ENCODE results near the gene PBX1. TPM values are rescaled to one million over a fixed set of nuclear protein-coding genes. Genes with fewer than 3 reads are reported as not detected.

PBX1 gene
- total RNA-seq, 2 experiments from 2014 or later, result 0.17 TPM

DNA sequence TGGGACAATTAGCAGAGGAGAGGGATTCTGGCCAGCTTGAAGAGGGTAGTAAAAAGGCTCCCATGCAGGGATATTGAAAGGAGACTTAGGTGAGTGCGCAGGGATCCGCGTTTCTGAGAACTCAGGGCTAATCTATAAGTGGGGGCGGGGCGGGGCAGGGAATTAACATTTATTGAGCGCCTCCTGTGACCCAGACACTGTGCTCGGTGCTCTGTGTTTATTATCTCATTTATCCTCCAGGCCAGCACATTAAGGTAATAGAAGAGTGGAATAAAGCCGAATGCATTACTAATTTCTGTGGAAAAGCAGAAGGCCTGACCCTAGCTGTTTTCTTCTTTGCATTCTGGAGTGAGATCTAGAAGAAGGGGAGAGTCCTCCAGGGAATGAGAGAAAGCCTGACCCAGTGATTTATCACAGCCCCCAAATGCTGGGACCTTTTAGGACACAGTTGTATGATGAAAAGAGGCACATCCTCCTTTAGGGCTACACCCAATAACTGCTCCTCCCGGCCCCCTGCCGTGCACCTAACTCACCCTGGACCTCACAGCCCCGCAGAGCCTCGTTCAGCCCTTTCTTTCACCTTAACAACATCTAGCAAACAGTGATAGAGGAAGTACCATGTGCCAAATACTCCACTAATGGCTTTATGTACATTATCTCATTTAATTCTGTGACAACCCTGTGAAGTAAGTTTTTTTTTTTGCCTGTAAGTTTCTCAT, 317.6 kb downstream of the PBX1 start:
- no peak for DNase-seq
- no peak overlapping the region for H3K4me3 Mint-ChIP-seq
- H3K27me3 Mint-ChIP-seq, result peaks cover 3% of the 10 kb centered on the region
- CTCF ChIA-PET, result no interaction called here
- no peaks in the 10 kb centered on the region for H3K4me1 Mint-ChIP-seq (ENCODE audit: low read depth)
- POLR2A ChIA-PET, result no interaction called here
- peaks cover 2% of the 10 kb centered on the region for H3K9me3 Mint-ChIP-seq
- no peaks in the 10 kb centered on the region for H3K36me3 Mint-ChIP-seq
- no peak overlapping the region for H3K27ac Mint-ChIP-seq
- intact Hi-C loops (cut with micrococcal nuclease), result no loop called here

DNA sequence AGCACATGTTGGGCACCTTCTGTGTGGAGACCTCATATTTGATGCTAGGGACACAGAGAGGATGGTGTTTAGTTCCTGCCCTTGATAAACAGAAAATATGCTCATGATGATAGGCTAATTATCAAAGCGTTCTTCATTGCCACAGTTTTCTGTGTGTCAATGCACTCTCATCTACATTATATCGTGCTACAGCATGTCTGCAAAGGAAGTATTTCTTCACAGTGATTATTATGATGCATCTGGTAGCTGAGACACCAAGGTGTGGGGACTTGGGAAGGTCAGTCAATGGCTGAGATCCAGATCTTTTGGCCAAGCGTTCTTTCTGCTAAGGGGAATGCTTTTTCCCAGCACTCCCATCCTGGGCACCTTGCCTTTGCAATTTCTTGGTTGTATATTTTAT, 321.2 kb downstream of the PBX1 start:
- DNase-seq, result no peak
- ChIA-PET CTCF (no interaction called here), POLR2A (no interaction called here)
- H3K27me3 Mint-ChIP-seq, result peaks cover 2% of the 10 kb centered on the region
- intact Hi-C loops (cut with micrococcal nuclease), result no loop called here
- H3K4me3 Mint-ChIP-seq, result no peak overlapping the region
- no peaks in the 10 kb centered on the region for H3K9me3 Mint-ChIP-seq
- H3K27ac Mint-ChIP-seq, result no peak overlapping the region
- no peaks in the 10 kb centered on the region for H3K4me1 Mint-ChIP-seq (ENCODE audit: low read depth)
- no peaks in the 10 kb centered on the region for H3K36me3 Mint-ChIP-seq

DNA sequence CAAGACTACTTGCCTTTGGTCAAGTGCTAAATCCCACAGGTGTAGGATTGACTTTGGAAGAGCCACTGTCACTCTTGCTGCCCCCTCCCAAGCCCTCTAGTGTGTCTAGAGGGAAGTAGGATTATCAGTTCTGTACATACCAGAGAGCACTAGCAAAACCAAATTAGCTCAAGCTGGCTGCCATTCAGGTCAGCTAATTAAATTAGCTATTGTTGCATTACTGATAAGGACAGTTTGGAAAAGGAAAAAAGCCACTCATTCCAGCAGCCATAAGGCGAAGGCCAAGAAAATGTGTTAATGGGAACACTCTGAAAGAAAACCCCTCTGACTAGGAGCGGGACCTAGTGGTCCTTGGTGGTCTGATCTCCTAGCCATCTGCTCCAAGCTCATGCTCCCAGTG, 321.7 kb downstream of the PBX1 start:
- DNase-seq, result no peak
- H3K9me3 Mint-ChIP-seq, result no peaks in the 10 kb centered on the region
- H3K4me3 Mint-ChIP-seq, result no peak overlapping the region
- H3K4me1 Mint-ChIP-seq (ENCODE audit: low read depth), result no peaks in the 10 kb centered on the region
- ChIA-PET POLR2A (no interaction called here), CTCF (no interaction called here)
- intact Hi-C loops (cut with micrococcal nuclease), result no loop called here
- H3K27me3 Mint-ChIP-seq, result peaks cover 2% of the 10 kb centered on the region
- no peak overlapping the region for H3K27ac Mint-ChIP-seq
- no peaks in the 10 kb centered on the region for H3K36me3 Mint-ChIP-seq

DNA sequence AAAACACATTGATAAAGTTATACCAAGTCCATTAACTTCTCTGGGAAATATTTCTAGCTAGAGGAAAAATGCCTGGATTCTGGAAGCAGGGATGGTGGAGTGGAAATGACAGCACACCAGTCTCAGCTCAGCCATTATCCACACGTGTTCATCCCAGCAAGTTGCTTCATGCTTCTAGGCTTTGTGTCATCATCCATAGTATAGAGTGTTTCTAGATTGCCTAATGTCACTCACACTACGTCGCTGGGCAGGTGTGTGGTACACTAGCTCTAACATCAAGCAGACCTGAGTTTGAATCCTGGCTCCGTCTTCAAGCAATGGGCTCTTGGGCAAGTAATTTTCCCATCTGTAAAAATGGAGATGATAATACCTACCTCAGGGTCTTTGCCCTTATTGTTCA, 326.3 kb downstream of the PBX1 start:
- H3K27me3 Mint-ChIP-seq, result no peaks in the 10 kb centered on the region
- CTCF ChIA-PET, result no interaction called here
- H3K4me3 Mint-ChIP-seq, result no peak overlapping the region
- H3K36me3 Mint-ChIP-seq, result no peaks in the 10 kb centered on the region
- POLR2A ChIA-PET, result no interaction called here
- no peaks in the 10 kb centered on the region for H3K4me1 Mint-ChIP-seq (ENCODE audit: low read depth)
- DNase-seq, result no peak
- intact Hi-C loops (cut with micrococcal nuclease), result no loop called here
- H3K27ac Mint-ChIP-seq, result no peak overlapping the region
- H3K9me3 Mint-ChIP-seq, result no peaks in the 10 kb centered on the region

DNA sequence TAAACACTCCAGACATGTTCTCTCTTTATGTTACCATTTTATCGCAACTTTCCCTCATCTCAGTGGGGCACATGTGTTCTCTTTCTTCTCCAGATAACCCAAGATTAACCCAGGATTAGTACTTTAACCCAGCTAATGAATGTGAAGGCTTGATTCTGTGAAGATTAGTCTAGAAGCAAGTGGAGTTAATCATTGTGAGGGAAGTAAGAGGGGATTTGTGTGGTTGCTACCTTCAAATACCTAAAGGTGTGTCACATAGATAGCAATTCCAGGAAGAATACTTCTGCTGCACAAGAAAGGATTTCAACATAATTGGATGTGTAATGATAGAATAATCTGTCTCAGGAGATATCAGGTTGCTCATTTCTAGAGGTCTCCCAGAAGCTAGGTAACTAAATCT, 327.1 kb downstream of the PBX1 start:
- DNase-seq, result no peak
- POLR2A ChIA-PET, result no interaction called here
- H3K9me3 Mint-ChIP-seq, result no peaks in the 10 kb centered on the region
- no peaks in the 10 kb centered on the region for H3K36me3 Mint-ChIP-seq
- no peaks in the 10 kb centered on the region for H3K4me1 Mint-ChIP-seq (ENCODE audit: low read depth)
- H3K27ac Mint-ChIP-seq, result no peak overlapping the region
- H3K4me3 Mint-ChIP-seq, result no peak overlapping the region
- no peaks in the 10 kb centered on the region for H3K27me3 Mint-ChIP-seq
- intact Hi-C loops (cut with micrococcal nuclease), result no loop called here
- CTCF ChIA-PET, result no interaction called here

DNA sequence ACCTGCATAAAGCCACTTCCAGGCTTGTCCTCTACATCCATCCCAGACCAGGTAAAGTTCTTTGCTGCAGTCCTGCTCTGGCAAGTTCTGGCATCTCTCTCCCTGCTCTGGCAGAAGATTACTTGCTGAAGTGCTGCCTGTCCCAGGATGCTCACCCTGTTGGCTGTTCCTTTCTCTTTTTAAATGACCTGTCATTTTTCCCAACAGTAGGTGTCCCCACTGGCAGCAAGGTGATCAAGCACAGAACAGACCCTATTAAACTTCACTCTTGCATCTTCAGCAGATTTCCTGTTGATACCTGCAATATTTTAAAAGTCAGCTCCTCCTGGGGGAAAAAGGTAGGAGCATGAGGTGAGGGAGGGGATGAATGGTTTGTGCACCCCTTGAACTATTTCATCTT, 332.6 kb downstream of the PBX1 start:
- Mint-ChIP-seq H3K4me1 (ENCODE audit: low read depth) (no peaks in the 10 kb centered on the region), H3K36me3 (no peaks in the 10 kb centered on the region), H3K27me3 (no peaks in the 10 kb centered on the region), H3K27ac (no peak overlapping the region), H3K4me3 (no peak overlapping the region), H3K9me3 (no peaks in the 10 kb centered on the region)
- POLR2A ChIA-PET, result no interaction called here
- no peak for DNase-seq
- CTCF ChIA-PET, result no interaction called here
- intact Hi-C loops (cut with micrococcal nuclease), result no loop called here

DNA sequence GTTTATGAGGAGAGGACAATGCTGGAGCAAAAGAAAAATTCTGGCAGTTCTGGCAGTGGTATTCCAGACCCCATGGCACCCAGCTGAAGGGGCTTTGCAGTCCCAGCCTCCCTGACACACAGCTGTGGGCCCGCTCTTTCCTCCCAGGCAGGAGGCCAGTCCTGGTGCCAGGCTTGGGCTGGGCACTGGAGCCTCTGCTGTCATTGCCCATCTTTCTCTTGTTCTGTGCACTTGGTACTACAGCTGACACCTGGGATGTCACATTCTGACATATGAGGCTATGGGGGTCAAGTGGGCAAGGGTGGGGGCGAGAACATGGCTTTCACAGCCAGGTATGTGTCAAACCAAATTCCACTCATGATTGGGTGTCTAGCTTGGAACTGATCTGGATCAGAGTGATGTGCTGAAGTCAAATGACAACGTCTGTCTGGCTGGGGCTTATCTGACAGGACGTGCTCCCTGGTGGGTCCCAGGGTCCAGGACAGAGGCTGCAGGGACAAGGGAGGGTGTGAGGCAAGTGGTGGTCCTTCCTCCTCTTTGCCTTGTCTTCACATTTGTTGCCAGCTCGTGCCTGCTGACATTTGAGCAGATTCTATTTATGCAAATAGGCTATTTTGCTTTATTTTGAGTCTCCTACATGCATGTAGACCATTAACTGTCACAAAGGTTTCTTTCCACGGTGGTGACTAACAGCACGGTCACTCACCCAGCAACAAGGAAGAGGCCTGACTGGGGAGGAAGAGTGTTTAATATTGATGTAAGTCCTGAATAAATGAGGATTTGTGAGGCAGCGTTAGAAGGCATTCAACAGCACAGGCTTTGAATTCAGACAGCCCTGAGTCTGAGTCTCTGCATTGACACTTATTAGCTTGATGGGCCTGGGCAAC, 336.3 kb downstream of the PBX1 start:
- H3K4me3 Mint-ChIP-seq, result no peak overlapping the region
- intact Hi-C loops (cut with micrococcal nuclease), result no loop called here
- DNase-seq, result no peak
- peaks cover 4% of the 10 kb centered on the region for H3K9me3 Mint-ChIP-seq
- H3K4me1 Mint-ChIP-seq (ENCODE audit: low read depth), result no peaks in the 10 kb centered on the region
- H3K27me3 Mint-ChIP-seq, result no peaks in the 10 kb centered on the region
- H3K27ac Mint-ChIP-seq, result no peak overlapping the region
- ChIA-PET POLR2A (no interaction called here), CTCF (no interaction called here)
- H3K36me3 Mint-ChIP-seq, result no peaks in the 10 kb centered on the region

DNA sequence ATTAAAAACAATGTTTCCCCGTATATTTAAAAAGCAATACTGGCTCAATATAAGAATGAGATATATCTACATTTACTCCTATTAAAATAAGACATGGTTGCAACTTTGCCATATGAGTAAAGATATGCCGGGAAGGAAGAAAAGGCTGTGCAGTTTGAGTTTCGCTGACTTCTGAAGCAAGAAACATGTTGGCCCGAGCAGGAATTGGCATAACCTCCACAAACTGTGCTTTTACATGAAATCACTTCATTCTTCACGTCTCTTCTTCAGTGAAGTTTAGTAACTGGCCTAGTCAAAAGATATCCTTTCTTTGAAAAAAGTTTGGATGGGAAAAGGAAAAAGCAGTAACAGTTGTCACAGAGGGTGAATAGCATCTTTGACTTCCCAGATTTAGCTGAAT, 342.0 kb downstream of the PBX1 start:
- POLR2A ChIA-PET, result no interaction called here
- intact Hi-C loops (cut with micrococcal nuclease), result no loop called here
- no peaks in the 10 kb centered on the region for H3K27me3 Mint-ChIP-seq

More for the DNA sequence above, 342.0 kb downstream of the PBX1 start:
- Mint-ChIP-seq H3K4me1 (ENCODE audit: low read depth) (no peaks in the 10 kb centered on the region), H3K36me3 (no peaks in the 10 kb centered on the region), H3K4me3 (no peak overlapping the region), H3K9me3 (peaks cover 4% of the 10 kb centered on the region), H3K27ac (no peak overlapping the region)
- CTCF ChIA-PET, result no interaction called here
- no peak for DNase-seq

Measured in activated CD4-positive, alpha-beta memory T cell treated with anti-CD3 and anti-CD28 coated beads for 36 hours (primary cell).